Fibroblast of pulmonary artery (primary cell): ENCODE data around the gene ARHGAP15.

Experiments
- DNase-seq: peaks from one replicate; pipeline ENCODE4 v3.0.0-alpha.2; 2010; ENCODE audit warnings: low read depth
- H3K4me3 ChIP-seq: replicated peaks from 2 replicates; pipeline ENCODE4 v1.5.1; 2011; ENCODE audit warnings: low read depth, mild to moderate bottlenecking, control low read depth, low read length, moderate library complexity
- CTCF ChIP-seq: IDR thresholded peaks from 2 replicates; pipeline ENCODE4 v1.5.1; 2011; ENCODE audit warnings: mild to moderate bottlenecking, control low read depth, low read length, inconsistent platforms; ENCODE audit errors: missing control alignments

Gene ARHGAP15

GRCh38 chr2:143246815-143247744 is 117.9 kb downstream of the ARHGAP15 start:
- no peak for DNase-seq
- no peak overlapping the region for H3K4me3 ChIP-seq
- TF ChIP-seq CTCF, result no peak

GRCh38 chr2:143248631-143249030 is 119.4 kb downstream of the ARHGAP15 start:
- H3K4me3 ChIP-seq, result no peak overlapping the region
- no peak for DNase-seq
- TF ChIP-seq CTCF, result no peak

GRCh38 chr2:143251681-143252080 is 122.5 kb downstream of the ARHGAP15 start:
- no peak for TF ChIP-seq CTCF
- no peak for DNase-seq
- H3K4me3 ChIP-seq, result no peak overlapping the region

GRCh38 chr2:143252138-143252907 is 123.1 kb downstream of the ARHGAP15 start:
- H3K4me3 ChIP-seq, result no peak overlapping the region
- no peak for TF ChIP-seq CTCF
- DNase-seq, result no peak

GRCh38 chr2:143254110-143254509 is 124.9 kb downstream of the ARHGAP15 start:
- no peak for DNase-seq
- no peak overlapping the region for H3K4me3 ChIP-seq
- TF ChIP-seq CTCF, result no peak

- TF ChIP-seq CTCF, result no peak
- no peak overlapping the region for H3K4me3 ChIP-seq
- DNase-seq, result no peak
These were observed 125.9 kb downstream of the ARHGAP15 start for GRCh38 chr2:143255086-143255485.
